ENCODE measurements around the gene TOR1B. TPM values are rescaled to one million over a fixed set of nuclear protein-coding genes. Genes with fewer than 3 reads are reported as not detected.

TOR1B gene
- polyA plus RNA-seq, 1 donor from 2014 or later: 52.2 TPM

- no peak overlapping the region for H2AFZ ChIP-seq (ENCODE audit: low read depth, low read length)
- H3K4me3 ChIP-seq (ENCODE audit: low read length): no peak overlapping the region
- no peak overlapping the region for H3K27ac ChIP-seq (ENCODE audit: low read length)
- H4K20me1 ChIP-seq (ENCODE audit: insufficient read depth): no peaks in the 10 kb centered on the region
- H3K9me2 ChIP-seq (ENCODE audit: insufficient read depth, low read length): no peaks in the 10 kb centered on the region
- H3K9me3 ChIP-seq (ENCODE audit: low read length): no peaks in the 10 kb centered on the region
- H3F3A ChIP-seq (ENCODE audit: insufficient read depth, low read length, poor library complexity, severe bottlenecking): no peaks in the 10 kb centered on the region
- no peak overlapping the region for H3K4me2 ChIP-seq (ENCODE audit: low read length)
- no peak overlapping the region for H3K9ac ChIP-seq (ENCODE audit: low read length)
- no peaks in the 10 kb centered on the region for H3K27me3 ChIP-seq (ENCODE audit: insufficient read depth, low read depth, low read length)
- no peak for TF ChIP-seq RAD21 (conservative IDR thresholded peaks at IDR 0.05)
- no peak for TF ChIP-seq REST (IDR thresholded peaks at IDR 0.05; ENCODE audit: borderline replicate concordance)
- no peak for TF ChIP-seq MXI1 (conservative IDR thresholded peaks at IDR 0.05; ENCODE audit: poor library complexity, severe bottlenecking)
- no peak for TF ChIP-seq TAF1 (IDR thresholded peaks at IDR 0.05; ENCODE audit: low read depth)
- no peak for TF ChIP-seq CTCF (IDR thresholded peaks at IDR 0.05; ENCODE audit: poor library complexity, severe bottlenecking)
- peaks cover 13% of the 10 kb centered on the region for H3K79me2 ChIP-seq (replicated peaks; ENCODE audit: insufficient read depth, low read length)
- H3K36me3 ChIP-seq (ENCODE audit: insufficient read depth, low read length): no peaks in the 10 kb centered on the region
These were observed 38.1 kb downstream of the TOR1B start for GRCh38 chr9:129841071-129841470.

- Histone ChIP-seq H3K27ac (ENCODE audit: low read length) (no peak overlapping the region), H3K9ac (ENCODE audit: low read length) (no peak overlapping the region), H3K4me3 (ENCODE audit: low read length) (no peak overlapping the region), H3F3A (ENCODE audit: insufficient read depth, low read length, poor library complexity, severe bottlenecking) (no peaks in the 10 kb centered on the region), H4K20me1 (ENCODE audit: insufficient read depth) (no peaks in the 10 kb centered on the region), H3K9me3 (ENCODE audit: low read length) (no peaks in the 10 kb centered on the region), H3K36me3 (ENCODE audit: insufficient read depth, low read length) (no peaks in the 10 kb centered on the region), H3K9me2 (ENCODE audit: insufficient read depth, low read length) (no peaks in the 10 kb centered on the region), H2AFZ (ENCODE audit: low read depth, low read length) (no peak overlapping the region), H3K79me2 (replicated peaks; ENCODE audit: insufficient read depth, low read length) (no peaks in the 10 kb centered on the region), H3K4me2 (ENCODE audit: low read length) (no peak overlapping the region), H3K27me3 (ENCODE audit: insufficient read depth, low read depth, low read length) (no peaks in the 10 kb centered on the region)
- no peak for TF ChIP-seq MXI1 (conservative IDR thresholded peaks at IDR 0.05; ENCODE audit: poor library complexity, severe bottlenecking)
- TF ChIP-seq EP300 (conservative IDR thresholded peaks at IDR 0.05; ENCODE audit: poor library complexity, severe bottlenecking): no peak
- no peak for TF ChIP-seq TAF1 (IDR thresholded peaks at IDR 0.05; ENCODE audit: low read depth)
- TF ChIP-seq POLR2AphosphoS5 (IDR thresholded peaks at IDR 0.05): no peak
- TF ChIP-seq REST (IDR thresholded peaks at IDR 0.05; ENCODE audit: borderline replicate concordance): no peak
- TF ChIP-seq SMC3 (conservative IDR thresholded peaks at IDR 0.05; ENCODE audit: poor library complexity): no peak
- no peak for TF ChIP-seq RAD21 (conservative IDR thresholded peaks at IDR 0.05)
- TF ChIP-seq CTCF (IDR thresholded peaks at IDR 0.05; ENCODE audit: poor library complexity, severe bottlenecking): no peak
- TF ChIP-seq EZH2 (IDR thresholded peaks at IDR 0.05; ENCODE audit: borderline replicate concordance, insufficient read depth, low read length, poor library complexity, severe bottlenecking): no peak
These were observed 42.4 kb downstream of the TOR1B start for GRCh38 chr9:129845373-129845772.
